Adipose tissue (tissue), 3 donors: ENCODE measurements around the gene GGT5. TPM values are rescaled to one million over a fixed set of nuclear protein-coding genes. Genes with fewer than 3 reads are reported as not detected.
"Not testable (repeated sequence)": the region's sequence is repeated elsewhere in the genome, so short reads cannot be mapped to it uniquely, and the experiment has no call there.

Experiments used
- H3K27ac ChIP-seq: one replicate; pipeline ENCODE4 v1.5.1; 2013; ENCODE audit warnings: low read depth, low read length
- WGBS, 3 donors: extraction: QIAGEN DNeasy Blood & Tissue Kit; methylation state at CpG; one replicate each; pipeline ENCODE4 v1.1.7; 2013; 5-methylcytosine and 5-hydroxymethylcytosine counted together
- polyA plus RNA-seq, 3 donors: library from polyadenylated mRNA; stranded (reverse); fragments of 200-250 nt; gene quantifications; one replicate each; pipeline ENCODE4 v1.2.3, GENCODE V29; 2013
- donor health status: healthy with polysubstance abuse.
- donor health status: Bipolar disorder and iron deficiency.
- donor health status: healthy.

GGT5 gene
- polyA plus RNA-seq, 3 donors: 15.7 to 68.7 (median 51.3) TPM

DNA sequence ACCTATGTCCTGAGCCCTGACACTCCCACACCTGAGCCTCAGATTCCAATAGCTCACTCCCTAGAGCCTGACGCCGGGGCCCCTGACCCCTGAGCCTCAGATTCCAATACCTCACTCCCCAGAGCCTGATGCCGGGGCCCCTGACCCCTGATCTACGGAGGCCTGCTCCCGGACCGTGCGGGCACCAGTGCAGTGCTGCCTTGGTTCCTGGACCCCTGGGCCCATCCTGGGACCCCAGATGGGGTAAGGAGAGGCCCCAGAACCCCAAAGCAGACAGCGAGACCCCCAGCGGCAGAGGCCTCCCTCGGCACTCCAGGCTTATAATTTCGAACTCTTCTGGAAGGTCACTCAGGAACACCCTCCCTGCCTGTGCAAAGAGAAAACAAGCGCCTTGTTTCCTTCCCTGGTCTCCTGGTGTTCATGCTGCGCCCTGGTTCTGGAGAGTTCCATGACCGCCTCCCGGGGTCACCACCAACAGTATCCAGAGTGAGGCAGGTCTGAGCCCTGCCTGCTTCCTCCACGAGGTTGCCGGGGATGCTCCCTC lies 56.1 kb downstream of the GGT5 start:
- WGBS, 3 donors: 72 to 80% (median 75%) methylated on average over 17 of the region's 17 CpGs
- H3K27ac ChIP-seq: no peak overlapping the region

DNA sequence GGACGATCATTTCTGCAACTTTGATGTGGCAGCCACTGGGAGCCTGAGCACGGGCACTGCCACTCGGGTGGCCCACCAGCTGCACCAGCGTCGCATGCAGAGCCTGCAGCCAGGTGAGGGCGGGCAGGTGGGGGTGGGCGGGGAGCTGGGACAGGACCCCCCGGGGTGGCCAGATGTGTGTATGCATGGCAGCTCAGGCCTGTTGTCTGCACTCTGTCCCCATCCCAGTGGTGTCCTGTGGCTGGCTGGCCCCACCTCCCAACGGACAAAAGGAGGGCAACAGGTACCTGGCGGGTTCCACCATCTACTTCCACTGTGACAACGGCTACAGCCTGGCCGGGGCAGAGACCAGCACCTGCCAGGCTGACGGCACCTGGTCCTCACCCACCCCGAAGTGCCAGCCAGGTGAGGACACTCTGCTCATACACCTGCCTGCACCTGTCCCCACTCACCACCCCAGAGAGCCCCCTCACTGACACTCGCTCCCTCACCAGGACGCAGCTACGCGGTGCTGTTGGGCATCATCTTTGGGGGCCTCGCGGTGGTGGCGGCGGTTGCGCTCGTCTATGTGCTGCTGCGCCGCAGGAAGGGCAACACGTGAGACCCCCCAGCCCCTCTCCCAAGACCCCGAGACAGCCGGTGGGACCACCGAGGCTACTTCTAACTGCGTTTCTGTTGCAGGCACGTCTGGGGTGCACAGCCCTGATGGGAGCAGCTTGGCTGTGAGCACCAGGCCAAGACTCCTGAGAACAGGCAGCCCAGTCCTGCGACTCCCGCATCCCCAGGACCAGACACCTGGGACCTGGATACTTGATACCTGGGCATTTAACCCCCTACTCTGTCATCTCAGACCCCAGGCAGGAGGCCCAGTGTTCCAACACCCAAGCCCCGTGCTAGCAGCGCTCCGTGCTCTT lies 56.9 kb downstream of the GGT5 start:
- 85 to 92% (median 92%) methylated on average over 36 to 37 of the region's 37 CpGs for WGBS, 3 donors
- H3K27ac ChIP-seq: no peak overlapping the region

DNA sequence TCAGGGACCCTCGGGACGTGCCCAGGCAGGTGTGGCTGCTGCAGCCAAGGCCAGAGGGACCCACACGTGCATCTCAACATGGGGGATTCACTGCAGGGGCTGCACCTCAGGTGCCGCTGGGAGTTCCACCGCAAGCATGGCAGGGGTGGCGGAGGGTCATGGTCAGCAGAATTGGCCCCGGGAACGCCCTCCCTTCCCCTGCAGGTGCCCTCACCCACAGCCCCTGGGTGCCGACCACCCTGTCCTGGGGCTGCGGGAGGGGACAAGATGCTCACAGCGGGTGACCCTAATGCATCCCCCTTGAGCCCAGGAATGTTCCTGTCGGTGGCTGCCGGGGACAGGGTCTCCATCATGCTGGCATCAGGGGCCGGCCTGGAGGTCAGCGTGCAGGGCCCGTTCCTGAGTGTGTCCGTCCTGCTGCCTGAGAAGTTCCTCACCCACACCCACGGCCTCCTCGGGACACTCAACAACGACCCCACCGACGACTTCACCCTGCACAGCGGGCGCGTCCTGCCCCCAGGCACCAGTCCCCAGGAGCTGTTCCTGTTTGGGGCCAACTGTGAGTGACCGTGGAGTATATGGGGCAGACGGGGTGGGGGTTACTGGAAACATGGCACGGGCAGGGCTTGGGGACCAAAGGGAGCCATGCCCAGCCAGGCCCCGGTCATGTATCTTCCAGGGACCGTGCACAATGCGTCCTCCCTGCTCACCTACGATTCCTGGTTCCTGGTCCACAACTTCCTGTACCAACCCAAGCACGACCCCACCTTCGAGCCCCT lies 57.8 kb downstream of the GGT5 start:
- H3K27ac ChIP-seq: no peak overlapping the region
- WGBS, 3 donors: 82 to 91% (median 89%) methylated on average over 25 to 34 of the region's 34 CpGs

DNA sequence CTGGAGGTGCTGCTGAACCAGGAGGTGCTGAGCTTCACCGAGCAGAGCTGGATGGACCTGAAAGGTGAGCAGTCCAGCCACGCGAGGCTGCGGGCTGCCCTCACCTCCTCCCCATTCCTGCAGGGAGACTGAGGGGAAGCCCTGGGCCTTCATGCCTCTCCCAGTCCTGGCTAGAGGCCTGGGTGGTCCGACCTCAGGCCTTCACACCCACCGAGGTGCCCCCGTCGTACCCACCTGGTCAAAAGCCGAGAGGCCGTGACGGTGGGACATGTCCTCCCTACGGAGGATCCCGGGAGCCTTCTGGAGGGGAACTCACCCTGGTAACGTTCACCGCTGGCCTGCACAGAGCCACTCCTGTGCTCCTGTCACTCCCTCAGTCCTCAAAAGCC lies 58.5 kb downstream of the GGT5 start:
- WGBS, 3 donors: 86 to 96% (median 92%) methylated on average over 15 of the region's 15 CpGs

DNA sequence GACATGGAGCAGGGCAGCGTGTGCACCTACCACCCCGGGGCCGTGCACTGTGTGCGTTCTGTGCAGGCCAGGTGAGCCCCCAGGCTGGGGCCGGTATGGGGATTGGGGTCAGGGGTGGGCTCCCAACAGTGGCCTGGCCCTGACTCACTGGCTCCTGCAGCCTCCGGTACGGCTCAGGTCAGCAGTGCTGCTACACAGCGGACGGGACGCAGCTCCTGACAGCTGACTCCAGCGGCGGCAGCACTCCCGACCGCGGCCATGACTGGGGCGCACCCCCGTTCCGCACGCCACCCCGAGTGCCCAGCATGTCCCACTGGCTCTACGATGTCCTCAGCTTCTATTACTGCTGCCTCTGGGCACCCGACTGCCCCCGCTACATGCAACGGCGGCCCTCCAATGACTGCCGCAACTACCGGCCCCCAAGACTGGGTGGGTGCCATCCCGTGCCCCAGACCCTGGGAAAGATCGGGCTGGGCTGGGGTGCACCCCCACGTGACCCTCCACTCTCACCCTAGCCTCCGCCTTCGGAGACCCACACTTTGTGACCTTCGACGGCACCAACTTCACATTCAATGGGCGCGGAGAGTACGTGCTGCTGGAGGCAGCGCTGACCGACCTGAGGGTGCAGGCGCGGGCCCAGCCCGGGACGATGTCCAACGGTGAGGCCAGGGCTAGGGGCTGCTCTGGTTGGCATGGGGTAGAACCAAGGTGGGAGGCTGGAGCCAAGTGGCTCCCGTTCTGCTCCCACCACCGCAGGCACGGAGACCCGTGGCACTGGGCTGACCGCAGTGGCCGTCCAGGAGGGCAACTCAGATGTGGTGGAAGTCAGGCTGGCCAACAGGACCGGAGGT lies 59.2 kb downstream of the GGT5 start:
- WGBS, 3 donors: 90 to 96% (median 95%) methylated on average over 44 to 51 of the region's 51 CpGs
- no peak overlapping the region for H3K27ac ChIP-seq

More for the DNA sequence above, 58.5 kb downstream of the GGT5 start:
- H3K27ac ChIP-seq: no peak overlapping the region

DNA sequence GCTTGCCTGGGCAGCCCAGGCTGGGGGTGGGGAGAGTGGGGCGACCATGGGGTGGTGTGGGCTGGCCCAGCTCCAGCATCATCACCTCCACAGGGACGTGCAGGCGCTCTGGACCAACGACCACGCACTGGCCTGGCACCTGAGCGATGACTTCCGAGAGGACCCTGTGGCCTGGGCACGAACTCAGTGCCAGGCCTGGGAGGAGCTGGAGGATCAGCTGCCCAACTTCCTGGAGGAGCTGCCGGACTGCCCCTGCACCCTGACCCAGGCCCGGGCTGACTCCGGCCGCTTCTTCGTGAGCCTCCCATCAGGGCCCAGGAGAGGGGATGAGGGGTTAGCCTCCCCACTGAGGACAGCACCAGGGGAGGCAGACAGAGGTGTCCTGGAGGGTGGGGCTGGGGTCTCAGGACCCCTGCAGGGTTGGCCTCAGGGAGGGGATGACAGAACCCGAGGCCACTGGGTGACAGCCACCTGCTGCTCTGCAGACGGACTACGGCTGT lies 59.8 kb downstream of the GGT5 start:
- H3K27ac ChIP-seq: no peak overlapping the region
- 90 to 93% (median 92%) methylated on average over 12 to 16 of the region's 16 CpGs for WGBS, 3 donors

DNA sequence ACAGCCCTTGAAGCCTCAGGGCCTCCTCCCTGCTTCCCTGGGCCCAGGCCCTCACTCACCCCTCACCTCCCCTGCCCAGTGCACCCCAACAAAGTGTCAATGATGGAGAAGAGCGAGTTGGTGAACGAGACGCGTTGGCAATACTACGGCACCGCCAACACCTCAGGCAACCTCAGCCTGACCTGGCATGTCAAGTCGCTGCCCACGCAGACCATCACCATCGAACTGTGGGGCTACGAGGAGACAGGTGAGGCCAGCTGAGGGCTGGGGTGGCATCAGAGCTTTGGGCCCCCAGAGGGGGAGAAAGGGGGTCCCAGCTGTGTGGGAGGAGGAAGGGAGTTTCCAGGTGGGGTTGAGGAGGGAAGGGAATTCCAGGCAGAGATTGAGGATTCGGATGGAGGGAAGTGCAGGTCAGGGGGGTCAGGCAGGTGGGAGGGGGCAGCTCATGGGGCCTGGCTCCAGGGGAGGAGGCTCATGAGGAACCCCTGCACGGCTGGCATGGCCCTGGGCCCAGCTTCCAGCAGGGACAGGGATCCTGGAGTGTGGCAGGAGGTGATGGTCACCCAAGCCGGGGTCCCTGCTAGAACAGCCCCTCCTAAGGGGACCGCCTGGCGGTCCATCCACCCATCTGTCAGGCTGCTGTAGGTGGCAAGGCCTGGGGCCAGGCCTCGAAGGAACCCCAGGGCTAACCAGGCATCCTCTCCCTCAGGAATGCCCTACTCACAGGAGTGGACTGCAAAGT lies 60.7 kb downstream of the GGT5 start:
- H3K27ac ChIP-seq: no peak overlapping the region
- WGBS, 3 donors: 89 to 95% (median 92%) methylated on average over 16 of the region's 16 CpGs

DNA sequence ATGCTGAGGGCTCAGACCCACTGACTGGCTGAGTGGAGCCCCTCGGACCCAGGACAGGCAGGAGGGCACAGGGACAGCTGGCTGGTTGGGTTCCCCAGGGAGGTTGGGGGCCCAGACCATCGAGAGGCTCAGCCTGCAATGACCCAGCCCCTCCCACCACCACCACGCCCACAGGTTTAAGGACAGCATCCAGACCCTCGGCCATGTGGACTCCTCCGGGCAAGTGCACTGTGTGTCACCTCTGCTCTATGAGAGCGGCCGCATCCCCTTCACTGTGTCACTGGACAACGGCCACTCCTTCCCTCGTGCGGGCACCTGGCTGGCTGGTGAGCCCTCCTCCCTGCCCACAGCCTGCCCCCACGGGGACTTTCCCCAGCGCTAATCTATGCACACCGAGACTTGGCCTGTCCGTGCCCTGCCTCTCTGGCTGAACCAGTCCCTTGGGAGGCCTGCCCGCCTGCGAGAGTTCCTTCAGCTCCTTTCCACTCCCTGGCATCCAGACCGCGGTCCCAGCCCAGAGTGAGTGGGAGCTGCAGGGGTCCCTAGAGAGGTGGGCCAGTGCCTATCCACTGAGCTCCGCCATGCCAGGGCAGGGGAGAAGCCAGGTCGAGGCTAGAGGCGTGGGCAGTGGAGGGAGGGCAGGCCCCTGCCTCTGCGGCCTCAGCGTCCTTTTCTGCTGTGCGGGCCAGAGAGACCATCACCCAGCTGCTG lies 61.4 kb downstream of the GGT5 start:
- H3K27ac ChIP-seq: no peak overlapping the region
- WGBS, 3 donors: 80 to 83% (median 82%) methylated on average over 23 to 24 of the region's 24 CpGs

DNA sequence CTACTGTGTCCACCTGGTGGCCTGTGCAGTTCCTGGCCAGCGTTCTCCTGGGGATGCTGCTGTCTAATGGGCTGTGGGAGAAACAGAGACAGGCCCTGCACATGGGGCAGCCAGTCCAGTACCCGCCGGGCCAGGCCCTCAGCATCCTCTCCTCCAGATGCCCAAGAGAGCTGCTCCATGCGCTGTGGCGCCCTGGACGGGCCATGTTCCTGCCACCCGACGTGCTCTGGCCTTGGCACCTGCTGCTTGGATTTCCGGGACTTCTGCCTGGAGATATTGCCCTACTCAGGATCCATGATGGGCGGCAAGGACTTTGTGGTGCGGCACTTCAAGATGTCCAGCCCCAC lies 62.0 kb downstream of the GGT5 start:
- not testable (repeated sequence) for H3K27ac ChIP-seq
- WGBS, 3 donors: 83 to 91% (median 88%) methylated on average over 10 to 11 of the region's 11 CpGs

DNA sequence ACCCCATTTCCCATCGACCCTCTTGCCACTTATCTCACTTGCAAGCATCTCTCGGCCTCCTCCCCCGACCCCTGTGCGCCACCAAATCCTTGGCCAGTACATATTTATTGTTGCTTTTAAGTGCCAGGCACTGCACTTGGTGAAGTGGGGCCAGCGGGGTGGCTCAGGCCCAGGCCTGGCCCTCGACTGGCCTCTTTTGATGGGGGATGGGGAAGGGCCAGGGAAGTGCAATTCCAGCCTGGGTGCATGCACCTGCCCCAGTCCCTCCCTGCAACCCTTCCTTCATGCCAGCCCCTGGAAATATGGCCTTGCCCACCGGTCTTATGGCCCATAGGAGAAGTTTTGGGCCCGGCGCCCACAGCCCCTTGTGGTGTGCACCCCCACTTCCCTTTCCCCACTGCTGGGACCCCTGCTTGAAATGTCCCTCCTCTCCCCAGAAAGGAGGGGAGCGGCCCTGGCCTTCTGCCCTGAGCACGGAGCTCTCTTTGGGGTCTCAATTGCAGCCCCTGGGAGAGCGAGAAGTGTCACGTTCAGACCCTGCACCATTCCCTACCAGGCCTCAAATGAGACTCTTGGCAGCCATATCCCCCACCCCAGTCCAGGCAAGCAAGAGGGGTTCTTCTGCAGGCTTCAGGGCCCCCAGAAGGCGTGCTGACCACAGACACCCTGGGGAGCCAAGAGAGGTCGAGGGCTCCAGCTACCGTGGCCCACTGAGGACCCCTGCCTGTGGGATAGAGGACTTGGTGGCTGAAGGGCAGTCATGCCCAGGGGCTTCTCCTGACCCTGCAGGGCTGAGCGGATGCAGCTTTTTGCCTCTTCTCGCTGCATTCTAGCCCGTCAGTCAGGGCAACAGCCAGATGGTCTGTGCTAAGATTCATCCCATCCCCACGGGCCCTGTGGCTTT lies 62.6 kb downstream of the GGT5 start:
- no peak overlapping the region for H3K27ac ChIP-seq
- 74 to 82% (median 80%) methylated on average over 20 of the region's 20 CpGs for WGBS, 3 donors

DNA sequence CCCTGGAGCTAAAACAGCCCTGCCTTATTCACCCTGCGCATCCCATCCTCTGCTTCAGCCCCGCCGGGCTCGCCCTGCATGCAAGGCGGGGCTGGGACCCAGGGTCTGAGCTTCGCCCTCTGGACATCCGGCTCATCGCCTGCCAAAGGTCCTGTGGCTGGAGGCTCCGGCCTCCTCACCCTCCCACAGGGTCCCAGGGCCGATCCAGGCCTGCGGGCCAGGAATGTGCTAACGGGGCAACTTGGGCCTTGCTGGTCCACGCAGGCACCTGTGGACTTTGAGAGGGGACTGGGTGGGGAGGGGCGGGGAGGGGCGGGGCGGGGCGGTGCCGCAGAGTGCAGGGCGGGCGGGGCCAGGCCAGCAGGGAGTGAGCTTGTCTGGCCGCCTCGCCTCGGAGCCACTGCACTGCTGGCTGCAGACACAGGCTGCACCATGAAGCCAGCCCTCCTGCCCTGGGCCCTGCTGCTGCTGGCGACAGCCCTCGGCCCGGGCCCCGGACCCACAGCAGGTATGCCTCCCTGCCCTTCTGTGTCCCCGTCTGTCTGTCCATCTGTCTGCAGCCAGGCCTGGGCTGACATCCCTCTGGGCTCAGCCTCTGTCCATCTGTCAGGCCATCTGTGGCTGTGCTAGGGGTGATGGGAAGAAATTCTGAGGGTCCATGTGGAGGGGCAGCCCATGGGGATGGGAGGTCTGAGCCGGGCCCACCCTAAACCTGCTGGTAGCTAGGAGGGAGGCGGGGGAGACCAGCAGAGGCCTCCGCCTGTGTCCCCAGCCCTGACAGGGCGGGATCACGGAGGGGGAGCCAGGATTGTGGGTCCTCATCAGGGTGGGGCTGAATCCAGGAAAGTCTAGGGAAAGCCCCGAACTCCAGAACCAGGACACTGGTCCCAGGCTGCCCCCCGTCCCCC lies 63.5 kb downstream of the GGT5 start, which contains the start of gene SUSD2:
Gene SUSD2, plus strand, starts transcription at position 400 of the 908 bp plus-strand sequence. Its CDS starts 33 bp downstream, at position 433.
- WGBS, 3 donors: 51 to 72% (median 61%) methylated on average over 25 to 35 of the region's 35 CpGs
- H3K27ac ChIP-seq: no peak within 1 kb of the TSS

DNA sequence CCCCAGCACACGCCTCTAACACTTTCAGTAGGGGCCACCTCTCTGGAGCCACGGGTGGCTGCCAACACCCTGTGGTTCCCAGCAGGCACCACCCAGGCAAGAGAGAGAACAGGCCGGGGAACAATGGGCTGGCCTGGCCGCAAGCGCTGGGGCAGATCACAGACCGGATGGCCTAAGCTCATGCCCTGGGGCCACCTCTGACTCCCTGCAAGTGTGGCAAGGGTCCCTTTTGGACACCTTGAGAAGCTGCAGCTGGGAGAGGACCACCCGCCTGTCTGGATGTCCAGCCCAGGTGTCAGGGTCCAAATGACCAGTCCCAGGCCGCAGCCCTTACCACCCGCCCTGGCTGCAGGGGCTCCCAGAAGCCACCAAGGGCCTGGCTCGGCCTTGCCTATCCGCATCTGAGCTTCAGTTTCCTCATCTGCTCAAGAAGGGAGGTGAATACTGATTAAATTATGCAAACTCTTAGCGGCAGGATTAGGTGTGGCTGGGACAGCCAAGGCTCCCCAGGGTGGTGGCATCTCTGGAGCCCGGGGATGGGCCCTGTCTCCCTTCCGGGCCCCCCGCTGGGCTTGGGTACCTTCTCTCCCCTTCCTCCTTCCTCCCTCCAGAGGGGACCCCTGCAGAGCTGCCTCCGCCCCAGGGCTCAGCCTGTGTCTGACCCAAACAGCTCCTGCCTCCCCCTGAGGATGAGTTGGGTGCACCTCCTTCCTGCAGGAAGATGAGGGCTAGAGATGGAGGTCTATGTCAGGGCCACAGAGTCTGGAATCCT lies 64.4 kb downstream of the GGT5 start:
- no peak overlapping the region for H3K27ac ChIP-seq
- 81 to 85% (median 85%) methylated on average over 15 to 16 of the region's 16 CpGs for WGBS, 3 donors

DNA sequence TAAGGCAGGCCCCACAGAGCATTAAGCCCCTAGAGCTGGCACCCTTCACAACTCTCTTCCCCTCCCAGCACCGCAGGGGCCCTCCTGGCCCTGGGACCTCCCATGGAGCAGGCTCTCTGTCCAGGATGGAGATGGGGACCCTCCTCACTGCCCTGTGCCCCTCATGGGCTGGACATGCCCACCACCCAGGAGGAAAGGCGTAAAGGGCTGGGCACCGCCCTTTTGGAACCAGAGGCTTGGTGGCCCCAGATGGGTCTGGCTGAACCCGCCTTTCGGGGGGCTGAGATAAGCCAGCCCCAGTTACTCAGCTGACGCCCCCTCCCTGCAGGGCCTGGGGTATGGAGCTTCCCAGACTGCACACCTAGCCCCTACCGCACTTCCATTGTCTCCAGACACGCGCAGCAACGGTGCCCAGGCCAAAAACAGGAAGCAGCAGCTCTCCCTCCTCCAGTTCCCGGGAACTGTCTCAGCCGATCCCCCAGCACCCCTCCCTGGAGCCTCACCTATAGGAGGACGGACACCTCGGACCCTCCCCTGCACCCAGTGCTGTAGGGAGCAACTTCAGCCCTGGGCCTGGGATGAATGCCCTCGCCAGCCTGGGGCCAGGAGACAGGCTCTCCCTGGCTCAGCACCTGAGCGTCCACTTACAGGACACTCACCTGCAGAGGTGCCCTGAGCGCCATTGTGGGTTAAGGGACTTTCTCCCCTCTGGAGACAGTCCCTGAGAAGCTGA lies 65.2 kb downstream of the GGT5 start:
- WGBS, 3 donors: 74 to 83% (median 82%) methylated on average over 17 of the region's 17 CpGs
- no peak overlapping the region for H3K27ac ChIP-seq
